OCI-M2 (cell line): Measurements from ENCODE around the gene TRMT61A.

Source experiments
- DNase-seq: peaks from one replicate; lab custom pipeline; 2025; ENCODE audit not compliant: unreplicated experiment; lab: John Stamatoyannopoulos, UW

TRMT61A gene

DNA sequence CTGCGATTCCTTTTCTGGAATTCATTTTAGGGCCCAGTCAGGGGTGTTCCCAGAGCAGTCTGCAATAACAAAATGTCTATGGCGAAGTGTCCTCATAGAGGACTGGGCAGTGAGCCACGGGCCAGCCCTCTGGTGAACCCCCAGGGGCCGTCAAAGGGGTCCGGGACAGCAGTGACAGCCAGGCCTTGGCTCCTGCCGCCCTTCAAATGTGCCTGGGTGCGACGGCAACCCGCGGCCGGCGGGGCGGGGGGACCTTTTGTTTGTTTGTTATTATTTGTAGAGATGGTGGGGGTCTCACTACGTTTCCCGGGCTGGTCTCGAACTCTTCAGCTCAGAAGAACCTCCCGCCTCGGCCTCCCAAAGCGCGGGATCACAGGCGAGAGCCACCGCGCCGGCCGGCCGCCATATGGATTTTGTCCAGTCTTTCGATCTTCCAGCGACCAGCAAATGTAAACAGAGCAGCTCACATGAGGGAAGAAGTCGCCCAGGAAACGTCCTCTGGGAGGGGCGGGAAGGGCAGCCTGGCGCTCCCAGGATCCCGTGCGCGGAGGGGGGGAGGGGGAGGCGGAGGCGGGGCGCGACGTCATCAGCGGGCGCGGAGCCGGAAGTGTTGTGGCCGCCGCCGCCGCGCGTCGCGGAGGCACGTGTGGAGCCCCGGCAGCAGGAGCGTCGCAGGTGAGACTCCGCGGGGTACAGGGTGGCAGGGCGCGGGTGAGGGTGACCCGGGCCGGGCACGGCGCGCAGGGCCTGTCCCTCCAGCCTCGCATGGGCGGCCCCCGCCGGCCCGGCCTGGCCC is at the start of gene TRMT61A:
Gene TRMT61A, plus strand, starts transcription at position 610 of the 796 bp plus-strand sequence. CDS start 783 bp downstream, outside the sequence.
- peak; percentile 38 for DNase-seq

DNA sequence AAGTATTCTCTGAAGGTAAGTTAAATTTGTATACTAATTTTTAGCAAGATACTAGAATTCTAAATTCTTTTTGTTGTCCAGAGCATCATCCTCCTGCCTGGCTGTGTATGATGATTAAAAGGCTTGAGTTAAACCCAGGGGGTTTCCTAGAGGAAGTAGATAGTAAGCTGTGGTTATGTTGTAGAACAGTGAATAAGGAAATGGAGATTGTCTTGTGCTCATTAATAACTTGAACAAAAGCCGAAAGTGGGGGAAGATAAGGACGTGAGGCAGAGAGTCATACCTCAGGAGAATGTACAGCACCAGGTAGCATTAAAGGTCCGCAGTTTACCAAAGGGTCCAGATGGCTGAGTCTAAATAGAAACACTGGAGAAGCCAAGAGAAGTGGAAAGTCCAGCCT is 48.4 kb upstream of the TRMT61A start:
- no peak for DNase-seq

DNA sequence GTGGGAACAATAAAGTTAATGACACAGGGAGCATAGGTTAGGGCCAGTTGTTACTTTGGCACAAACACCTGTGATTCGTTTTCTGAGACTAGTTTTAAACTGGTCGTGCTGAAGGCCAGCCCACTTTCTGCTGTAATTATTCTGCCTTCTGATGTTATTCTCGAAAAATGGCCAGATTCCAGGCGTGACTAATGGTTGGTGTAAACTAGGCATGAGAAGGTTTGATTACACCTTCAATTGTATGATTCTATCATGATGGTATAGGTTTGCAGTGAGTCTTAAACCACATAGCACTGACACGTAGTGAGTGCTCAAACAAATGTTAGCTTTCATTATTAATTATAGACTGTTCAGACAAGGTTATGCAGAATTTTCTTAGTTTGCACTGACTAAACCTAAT is 45.4 kb upstream of the TRMT61A start:
- no peak for DNase-seq

DNA sequence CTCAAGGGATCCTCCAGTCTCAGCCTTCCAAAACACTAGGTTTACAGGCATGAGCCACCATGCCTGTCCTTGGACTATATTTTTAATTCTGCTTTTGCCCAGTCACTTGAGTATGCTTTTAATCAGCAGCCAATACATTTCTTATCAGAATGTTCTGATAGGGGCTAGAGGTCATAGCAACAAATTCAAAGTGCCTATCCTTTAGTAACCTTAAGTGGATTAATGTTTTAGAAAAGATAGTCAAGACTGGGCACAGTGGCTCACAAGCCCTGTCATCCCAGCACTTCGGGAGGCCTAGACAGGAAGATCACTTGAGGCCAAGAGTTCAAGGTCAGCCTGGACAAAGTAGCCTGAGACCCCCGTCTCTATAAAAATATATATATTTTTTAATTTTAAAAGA is 43.5 kb upstream of the TRMT61A start:
- no peak for DNase-seq

DNA sequence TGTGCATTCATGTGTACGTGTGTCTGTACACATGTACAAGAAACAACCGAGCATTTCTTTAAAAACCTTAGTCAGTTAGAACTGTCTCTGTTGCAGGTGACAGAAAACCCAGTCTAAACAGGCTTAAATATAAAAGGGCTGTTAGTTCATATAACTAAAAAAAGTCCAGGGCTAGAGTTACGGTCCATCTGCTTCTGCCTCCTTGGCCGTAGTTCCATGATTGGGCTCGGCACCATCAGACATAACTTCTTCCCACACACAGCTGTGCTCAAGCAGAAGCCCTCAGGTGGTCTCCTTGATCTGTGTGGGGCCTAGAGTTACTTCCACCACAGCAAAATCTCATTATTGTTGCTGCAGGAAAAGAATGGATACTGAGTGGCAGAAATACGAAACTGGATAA is 40.9 kb upstream of the TRMT61A start:
- no peak for DNase-seq

DNA sequence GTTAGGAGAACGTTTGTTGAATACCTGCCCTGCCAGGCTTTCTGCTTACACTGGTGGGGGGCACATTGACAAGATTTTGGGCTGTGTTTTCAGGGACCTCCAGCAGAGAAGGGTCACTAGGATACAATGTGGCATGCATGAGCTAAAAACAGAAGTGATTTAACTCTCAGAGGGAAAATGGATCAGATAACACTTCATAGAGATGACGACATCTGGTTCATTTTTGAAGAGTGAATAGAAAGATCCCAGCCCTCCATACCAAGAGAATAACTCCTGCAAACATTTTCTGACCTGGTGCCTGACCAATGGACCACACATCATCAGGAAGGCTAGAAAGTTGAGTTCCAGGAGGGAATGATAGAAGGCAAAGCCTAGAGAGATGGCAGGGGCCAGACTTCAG is 40.0 kb upstream of the TRMT61A start:
- DNase-seq, result no peak

DNA sequence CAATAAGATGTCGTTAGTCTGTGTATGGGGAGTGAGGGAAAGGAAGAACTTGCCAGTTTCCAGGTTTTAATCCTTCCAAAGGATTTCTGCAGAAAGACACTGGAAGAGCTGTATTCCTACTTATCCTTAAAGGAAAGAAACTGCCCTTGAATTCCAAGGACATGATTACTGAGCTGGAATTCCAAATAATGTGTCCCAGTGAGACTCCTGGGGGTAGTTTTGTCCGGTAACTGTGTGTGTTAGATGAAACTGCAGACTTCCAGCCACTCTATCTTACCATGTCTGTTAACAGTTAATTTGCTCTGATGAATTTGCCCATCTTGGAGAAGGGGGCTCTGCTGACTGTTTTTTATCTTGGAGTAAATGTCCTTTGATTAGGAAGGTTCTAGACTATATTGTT is 39.4 kb upstream of the TRMT61A start:
- DNase-seq, result no peak

DNA sequence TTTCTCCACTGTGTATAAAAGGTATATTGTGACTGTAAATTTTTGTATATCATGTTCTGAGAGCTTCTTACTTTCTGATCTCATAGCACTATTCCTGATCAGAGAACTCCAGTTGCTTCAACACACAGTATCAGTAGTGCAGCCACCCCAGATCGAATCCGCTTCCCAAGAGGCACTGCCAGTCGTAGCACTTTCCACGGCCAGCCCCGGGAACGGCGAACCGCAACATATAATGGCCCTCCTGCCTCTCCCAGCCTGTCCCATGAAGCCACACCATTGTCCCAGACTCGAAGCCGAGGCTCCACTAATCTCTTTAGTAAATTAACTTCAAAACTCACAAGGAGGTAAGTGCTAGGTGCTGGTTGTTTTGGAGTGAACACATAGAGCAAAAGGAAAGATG is 37.3 kb upstream of the TRMT61A start:
- DNase-seq, result no peak

DNA sequence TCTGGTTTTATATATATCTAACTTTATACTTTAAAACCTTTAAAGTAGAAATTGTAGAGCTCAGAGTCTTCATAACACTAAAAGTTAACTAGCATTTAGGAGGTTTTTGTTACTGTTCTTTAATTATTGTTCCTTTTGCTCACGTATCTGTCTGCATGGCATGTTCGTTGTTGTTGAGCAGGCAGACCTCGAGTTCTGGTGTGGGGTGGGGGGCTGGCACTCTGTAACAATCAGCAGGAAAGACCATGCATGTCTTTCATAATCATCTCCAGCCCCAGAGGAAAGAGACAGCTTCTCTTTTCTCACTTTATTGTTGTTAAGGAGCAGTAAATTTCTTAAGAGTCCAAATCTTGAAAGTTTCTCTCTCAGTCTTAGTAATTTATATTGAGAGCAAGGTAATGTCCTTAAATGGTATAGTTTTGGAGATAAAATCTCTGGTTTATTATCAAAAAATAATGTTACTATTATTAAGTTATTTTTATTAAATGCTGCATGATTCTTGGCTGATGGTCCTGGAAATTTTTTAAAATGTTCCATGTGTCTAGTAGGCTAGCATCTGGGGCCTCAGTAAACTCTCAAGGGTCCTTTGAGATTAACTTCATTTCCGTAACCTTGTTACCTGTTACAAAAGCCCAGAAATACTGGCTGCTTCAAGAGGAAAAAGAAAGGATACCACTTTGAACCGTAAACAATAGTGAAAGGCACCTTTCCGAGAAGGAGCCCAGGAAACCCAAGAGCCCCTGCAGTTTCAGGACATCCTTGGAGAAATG is 36.7 kb upstream of the TRMT61A start:
- DNase-seq, result no peak

DNA sequence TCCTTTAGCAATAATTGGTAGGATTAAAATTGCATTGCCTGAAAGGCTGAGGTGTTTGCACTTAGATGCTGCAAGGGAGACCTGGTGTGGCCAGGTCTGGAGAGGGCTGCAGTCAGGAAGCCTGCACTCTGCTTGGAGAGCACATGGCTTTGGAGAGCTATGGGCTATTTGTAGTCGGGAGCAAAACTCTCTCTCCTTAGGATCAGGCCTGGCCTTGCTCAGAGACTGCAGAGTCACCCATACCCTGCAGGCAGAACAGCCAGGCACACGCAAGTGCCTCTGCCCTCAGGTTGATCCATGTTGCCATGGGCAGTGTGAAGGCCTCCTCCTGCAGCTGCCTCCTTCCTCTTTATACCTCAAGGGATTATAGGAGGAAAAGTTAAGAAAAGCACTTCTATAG is 33.1 kb upstream of the TRMT61A start:
- DNase-seq, result no peak

DNA sequence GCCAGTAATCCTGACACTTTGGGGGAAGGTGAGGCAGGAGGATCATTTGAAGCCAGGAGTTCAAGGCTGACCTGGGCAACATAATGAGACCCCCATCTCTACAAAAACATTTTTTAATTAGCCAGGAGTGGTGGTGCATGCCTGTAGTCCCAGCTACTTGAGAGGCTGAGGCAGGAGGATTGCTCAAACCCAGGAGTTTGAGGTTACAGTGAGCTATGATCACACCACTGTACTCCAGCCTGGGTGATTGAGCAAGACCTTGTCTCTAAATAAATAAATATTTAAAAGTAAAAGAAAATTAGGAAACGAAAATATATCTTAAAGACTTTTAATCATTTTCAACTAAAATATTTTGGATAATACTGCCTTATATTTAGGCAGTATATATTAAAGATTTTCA is 32.2 kb upstream of the TRMT61A start:
- DNase-seq, result no peak

DNA sequence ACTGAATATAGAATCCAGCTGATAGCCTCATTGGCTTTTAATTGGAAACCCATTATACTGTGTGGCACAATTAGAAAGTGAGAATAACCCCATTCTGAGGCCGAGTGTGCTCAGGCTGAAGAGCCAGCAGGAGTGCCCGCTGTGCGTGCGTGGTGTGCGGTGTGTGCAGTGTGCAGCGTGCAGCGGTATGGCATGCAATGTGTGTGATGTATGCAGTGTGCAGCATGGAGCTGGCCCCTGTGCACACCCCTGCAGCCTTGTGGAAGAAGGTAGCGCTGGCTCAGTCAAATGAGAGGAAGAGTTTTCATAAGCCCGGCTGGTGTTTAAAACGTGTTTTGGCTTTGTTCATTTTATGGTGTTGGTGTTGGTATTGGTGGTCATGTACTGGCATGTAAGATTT is 29.3 kb upstream of the TRMT61A start:
- no peak for DNase-seq

DNA sequence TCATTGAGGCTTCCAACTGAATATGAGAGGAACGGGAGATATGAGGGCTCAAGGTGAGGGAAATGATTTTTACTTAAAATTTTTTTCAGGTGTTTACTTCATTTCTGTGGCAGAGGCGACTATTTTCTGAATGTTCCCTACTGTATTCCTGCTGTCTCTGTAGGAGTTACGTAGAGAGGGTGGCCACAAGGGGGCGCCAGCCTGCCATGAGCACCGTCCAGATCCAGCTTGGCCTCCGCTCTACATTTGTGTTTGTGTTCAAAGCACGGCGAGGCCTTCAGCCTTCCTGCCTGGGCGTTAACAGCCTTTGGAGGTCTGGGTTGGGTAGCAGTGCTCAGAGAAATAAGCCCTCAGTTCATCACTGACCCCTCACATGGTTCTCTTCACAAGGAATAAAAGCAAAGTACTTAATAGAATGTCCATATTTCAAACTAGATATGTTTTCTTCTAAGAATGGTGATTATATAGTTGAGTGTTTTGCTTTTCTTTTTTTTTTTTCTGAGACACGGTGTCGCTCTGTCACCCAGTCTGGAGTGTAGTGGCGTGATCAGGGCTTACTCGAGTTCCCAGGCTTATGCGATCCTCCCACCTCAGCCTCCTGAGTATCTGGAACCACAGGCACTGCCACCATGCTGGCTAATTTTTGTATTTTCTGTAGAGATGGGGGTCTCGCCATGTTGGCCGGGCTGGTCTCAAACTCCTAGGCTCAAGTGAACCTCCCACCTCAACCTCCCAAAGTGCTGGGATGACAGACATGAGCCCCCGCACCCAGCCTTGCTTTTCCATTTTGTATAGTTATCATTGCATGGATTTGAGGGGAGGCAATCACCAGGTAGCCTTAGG is 28.6 kb upstream of the TRMT61A start:
- peak; percentile 55 for DNase-seq

DNA sequence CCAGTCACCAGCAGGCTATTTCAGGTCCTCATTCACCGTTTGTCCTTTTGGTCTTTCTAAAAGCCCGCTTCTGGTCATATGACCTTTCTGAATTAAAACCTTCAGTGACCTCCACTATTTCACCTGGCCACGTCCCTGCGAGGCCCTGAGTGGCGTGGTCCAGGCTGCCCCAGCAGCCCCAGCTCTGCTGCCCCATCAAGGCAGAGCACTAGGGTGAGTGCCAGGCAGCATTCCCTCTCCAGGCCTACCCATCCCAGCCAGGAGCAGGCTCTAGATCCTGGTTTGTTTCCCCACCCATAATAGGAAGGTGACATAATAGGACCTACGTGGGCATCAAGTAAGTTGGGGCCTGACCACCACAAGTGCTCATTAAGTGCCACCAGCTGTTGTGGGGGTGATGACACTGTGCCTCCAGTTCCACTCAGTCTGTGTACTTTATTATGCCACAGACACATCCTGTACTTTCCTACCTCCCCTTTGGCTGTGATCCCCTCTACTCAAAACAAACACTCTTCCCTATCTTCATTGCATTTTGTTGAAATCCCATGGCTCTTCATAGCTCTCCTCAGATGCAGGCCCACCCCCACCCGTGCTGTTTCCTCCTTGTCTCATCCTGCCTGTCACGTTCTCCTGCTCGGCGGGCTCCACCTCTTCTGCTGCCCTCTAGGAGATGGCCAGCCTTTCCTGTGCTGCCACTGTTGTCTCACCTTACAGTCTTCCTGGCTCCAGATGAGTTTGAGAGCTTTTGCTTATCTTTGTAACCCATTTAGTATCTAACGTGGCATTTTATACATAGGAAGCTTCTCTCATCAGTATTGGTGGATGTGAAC is 27.7 kb upstream of the TRMT61A start:
- no peak for DNase-seq

DNA sequence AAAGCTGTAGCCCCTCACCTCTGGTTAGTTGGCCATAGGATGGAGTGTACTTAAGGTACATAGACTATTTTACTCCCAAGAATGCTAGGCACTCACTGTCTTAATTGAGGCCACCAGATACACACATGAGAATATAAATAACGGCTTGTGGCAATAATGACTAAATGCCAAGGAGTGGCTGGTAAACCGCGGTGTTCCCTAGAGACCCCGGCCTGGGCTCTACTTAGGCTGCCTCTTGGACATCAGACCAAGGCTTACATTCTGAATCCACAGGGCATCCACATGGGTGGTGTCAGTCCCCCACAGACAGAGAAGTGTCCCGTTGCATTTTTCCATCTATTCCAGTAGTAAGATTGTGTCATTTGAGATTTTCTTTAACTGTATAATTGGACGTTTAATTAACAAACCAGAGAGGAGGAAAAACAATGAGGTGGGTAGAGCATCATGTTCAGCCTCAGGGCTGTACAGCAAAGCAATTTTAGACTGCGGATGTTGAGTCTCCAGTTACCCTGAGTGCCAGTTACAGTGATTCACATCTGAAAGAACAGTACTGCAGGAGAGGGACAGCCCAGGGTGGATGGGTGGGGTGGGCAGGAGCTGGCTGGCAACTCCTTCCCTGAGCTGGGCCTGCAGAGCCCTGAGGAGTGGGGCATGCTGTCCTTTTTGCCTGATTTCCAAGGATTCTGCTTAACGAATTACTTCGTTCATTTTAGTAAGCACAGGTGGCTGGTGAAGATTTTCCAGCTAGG is 26.9 kb upstream of the TRMT61A start:
- DNase-seq, result no peak

DNA sequence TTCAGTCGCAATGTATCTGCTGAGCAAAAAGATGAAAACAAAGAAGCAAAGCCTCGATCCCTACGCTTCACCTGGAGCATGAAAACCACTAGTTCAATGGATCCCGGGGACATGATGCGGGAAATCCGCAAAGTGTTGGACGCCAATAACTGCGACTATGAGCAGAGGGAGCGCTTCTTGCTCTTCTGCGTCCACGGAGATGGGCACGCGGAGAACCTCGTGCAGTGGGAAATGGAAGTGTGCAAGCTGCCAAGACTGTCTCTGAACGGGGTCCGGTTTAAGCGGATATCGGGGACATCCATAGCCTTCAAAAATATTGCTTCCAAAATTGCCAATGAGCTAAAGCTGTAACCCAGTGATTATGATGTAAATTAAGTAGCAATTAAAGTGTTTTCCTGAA is 26.1 kb upstream of the TRMT61A start:
- no peak for DNase-seq

DNA sequence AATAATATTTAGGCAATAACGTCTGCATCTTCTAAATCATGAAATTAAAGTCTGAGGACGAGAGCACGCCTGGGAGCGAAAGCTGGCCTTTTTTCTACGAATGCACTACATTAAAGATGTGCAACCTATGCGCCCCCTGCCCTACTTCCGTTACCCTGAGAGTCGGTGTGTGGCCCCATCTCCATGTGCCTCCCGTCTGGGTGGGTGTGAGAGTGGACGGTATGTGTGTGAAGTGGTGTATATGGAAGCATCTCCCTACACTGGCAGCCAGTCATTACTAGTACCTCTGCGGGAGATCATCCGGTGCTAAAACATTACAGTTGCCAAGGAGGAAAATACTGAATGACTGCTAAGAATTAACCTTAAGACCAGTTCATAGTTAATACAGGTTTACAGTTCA is 25.7 kb upstream of the TRMT61A start:
- no peak for DNase-seq

DNA sequence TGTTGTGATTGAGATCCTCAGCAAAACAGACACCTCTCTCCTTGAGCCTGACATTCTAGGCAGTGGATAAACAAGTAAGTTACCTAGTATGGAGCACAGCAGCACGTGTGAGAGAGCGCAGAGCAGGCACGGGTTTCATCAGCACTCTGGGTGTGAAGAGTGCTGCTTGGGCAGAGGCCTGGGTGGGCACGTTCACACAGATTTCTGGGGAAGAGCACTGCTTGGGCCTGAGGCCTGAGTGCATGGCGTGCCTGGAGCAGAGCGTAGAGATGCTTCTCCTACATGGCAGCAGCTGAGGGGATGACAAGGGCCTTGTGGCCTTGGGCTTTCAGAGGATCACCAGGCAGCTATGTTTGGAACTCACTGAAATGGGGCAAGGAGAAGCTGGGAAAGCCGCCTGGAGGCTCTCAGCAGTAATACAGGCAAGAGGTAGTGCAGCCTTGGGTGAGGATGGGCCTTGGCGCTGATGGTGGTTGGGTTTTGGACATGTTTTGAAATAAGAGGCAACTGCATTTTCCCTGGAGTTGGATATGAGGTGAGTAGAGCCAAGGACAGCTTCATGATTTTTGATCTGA is 23.9 kb upstream of the TRMT61A start:
- no peak for DNase-seq

DNA sequence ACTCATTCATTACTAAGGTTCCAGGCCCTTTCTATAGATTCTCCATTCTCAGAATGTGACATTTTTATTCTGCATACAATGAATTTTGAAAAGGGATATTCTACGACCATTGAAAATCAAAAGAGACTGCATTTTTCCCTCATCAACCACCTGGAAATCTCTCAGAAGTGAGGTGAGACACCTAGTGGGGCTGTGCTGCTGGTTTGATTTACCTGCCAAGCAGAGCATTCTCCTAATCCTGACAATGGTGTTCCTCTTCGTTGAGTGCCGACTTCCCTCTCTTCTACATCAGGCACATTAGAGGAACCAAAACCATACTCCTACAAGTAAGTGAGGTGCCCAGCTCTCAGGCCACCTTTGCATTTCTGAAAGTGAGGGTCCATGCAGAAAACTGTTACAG is 21.2 kb upstream of the TRMT61A start:
- no peak for DNase-seq
